HUDEP-2 (cell line): ENCODE results near the gene RAPGEF2.
"Not testable (repeated sequence)": the region's sequence is repeated elsewhere in the genome, so short reads cannot be mapped to it uniquely, and the experiment has no call there.

Source experiments
- DNase-seq, 76 experiments: peaks; one replicate each; lab custom pipeline; 2025; ENCODE audit not compliant: unreplicated experiment in 76 of 76; lab: John Stamatoyannopoulos, UW

RAPGEF2 gene

DNA sequence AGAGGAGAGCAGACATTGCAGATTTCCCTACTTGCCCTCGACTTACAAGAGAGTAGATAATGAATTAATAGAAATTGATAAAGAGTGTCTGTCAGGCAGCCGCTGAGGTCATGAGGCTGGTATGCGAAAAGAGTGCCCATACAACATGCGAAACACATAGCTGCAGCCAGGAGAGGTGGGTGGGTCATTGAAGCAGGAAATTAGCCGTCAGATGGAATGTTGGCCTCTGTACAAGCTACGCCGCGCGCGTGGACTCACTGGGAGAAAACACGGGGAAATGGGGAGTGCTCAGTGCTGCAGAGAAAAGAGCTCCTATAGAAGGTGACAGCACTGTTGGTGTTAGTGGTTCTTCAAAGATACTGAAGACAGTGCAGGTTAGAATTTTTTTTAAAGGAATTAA lies 125.1 kb downstream of the RAPGEF2 start:
- no peak for DNase-seq

DNA sequence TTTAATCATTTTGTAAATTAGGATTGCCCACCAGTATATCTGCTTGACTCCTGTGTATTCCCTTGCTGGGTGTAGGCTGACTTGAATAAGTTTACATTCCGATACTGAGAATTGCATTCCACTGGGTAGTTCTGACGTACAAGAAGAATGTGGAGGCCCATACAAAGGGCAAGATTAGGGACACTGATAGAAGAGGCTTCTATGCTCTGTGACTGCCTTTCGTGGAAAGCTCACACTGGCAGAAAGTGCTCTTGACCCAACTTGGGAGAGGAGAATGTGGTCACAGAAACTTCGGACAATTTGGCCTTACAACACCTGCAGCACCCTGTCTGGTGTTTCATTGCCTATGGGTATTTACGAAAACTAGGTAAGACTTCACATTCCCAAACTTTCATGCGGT lies 126.3 kb downstream of the RAPGEF2 start:
- DNase-seq = no peak

DNA sequence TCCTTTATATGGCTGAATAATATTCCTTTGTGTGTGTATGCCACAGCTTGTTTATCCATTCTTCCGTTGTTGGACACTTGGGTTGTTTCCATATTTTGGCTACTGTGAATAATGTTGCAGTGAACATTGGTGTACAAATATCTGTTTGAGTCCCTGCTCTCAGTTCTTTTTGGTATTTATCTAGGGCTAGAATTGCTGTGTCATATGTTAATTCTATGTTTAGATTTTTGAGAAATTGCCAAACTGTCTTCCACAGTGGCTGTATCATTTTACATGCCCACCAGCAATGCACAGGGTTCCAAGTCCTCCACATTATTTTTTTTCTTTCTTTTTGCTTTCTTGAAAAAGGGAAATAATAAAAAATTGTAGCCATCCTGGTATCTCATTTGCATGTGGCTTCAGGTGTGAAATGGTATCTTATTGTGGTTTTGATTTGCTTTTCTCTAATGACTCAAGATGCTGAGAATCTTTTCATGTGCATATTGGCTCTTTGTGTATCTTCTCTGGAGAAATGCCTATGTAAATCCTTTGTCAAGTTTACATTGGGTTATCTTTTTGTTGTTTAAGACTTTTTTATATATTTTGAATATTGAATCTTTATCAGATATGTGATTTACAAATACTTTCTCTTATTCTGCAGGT lies 129.7 kb downstream of the RAPGEF2 start:
- no peak for DNase-seq

DNA sequence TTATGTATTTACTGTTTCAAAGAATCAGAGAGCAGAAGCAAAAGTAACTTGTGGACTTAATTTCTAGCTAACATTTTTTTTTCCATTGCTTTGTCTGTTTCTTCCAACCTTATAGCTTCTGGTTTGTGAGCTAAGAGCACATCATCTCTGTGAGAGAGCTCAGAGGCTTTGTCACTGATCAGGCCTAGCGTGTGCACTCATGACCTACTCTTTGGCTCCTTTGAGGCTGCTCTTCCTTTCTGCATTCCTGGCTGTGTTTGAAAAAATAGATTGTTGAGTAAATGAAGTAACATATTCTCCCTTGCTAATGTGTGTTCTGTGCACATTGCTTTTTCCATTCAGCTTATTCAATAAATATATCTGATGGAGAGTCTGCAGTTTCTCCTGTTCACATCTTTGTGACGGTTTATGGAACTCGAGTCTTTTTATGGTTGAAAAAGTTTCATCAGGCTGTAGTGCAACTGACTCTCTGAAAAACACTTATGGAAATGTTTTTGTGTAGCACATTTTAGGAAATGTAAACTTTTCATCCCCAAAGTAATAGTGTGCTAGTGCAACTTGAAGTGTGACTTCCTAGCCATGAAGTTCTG lies 133.0 kb downstream of the RAPGEF2 start:
- no peak for DNase-seq

- no peak for DNase-seq
These were observed 135.1 kb downstream of the RAPGEF2 start for GRCh38 chr4:159237975-159238374.

DNA sequence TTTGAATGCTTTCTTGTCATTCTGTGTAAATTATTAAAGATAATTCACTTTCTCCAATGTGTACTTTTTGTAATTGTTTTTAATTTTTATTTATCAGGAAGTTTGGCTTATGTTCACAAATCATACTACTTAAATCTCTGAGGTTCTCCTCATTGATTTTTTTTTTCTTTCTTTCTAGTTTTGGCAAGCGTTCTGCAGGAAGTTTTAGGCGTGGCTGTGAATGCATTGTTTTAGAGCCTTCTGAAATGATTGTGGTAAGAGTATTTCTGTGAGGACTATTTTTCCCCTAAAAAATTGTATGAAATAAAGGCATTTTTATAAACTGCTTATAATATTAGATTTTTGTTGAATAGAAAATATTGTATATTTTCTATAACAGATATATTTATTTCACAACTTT lies 135.8 kb downstream of the RAPGEF2 start:
- no peak for DNase-seq

- DNase-seq = no peak
These were observed 136.8 kb downstream of the RAPGEF2 start for GRCh38 chr4:159239629-159240028.

GRCh38 chr4:159240046-159240445 lies 137.2 kb downstream of the RAPGEF2 start:
- DNase-seq = no peak

DNA sequence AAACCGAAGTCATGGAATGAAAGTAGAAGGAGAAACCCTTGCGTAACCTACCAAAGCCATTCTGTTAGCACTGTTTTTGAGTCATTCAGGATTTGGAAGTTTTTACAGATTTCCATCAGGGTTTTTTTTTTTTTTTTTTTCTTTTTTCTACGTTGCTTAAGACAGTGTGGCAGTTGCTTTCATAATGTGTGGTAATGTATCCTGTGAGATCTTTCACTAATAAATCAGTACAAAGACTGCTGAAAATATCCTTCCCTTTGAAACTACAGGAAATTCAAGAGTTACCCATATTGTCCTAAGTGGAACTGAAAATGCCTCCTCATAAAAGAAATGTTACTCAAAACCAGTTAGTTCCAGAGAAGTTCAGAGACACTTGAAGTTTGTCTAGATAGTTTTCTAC lies 137.8 kb downstream of the RAPGEF2 start:
- no peak for DNase-seq

DNA sequence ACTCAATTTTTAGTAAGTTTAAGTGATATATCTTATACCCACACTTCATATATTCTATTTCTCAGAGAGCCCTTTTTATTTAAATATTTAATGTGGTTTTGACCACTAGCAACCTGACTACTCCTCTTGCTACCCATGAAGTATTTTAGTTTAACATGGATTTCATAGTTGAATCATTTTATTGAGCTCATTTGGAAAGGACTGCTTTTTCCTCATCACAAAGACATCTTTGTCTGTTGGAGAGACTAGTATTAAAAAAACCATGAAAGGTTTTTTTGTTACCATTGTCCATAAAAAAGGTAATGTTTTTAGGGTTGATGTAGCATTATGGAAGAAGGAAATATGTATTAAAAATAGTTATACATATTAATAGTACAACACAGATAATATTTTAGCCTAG lies 139.5 kb downstream of the RAPGEF2 start:
- DNase-seq = no peak

DNA sequence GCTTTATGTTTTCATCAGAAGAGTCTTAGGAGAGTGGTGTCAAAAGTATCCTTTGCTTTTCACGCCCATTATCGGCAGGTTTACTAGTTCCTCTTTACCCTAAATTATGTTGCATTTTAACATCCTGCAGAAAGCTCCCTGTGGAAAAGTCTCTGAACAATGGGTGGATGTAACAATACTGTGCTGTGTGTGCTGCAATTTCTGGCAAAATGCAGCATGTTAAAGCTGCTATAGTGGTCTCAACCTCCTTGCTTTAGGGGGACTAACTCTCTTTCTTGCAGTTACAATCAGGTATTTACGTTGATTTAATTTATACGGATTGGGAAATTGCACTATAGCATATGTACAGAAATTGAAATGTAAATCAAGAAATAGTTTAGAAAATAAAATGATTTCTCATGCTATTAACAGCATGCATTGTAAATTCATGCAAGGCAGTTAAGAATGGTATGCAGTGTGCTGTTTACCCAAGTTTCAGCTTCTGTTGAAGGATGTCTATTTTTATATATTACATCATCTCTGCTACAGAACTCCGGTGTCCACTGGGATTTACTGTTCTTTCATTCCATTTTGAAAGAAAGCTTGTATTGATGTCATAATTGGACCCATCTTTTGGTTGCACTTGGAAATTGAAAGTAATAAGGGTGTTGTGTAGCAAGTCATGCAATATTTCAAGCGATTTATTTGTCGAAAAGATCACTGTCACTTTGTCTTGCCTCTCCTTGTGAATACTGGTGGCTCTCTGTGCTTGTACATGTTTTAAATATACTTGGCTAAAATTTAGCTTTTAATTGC lies 145.7 kb downstream of the RAPGEF2 start:
- no peak for DNase-seq

GRCh38 chr4:159250751-159251325 lies 148.0 kb downstream of the RAPGEF2 start:
- no peak for DNase-seq

GRCh38 chr4:159251580-159251979 lies 148.7 kb downstream of the RAPGEF2 start:
- DNase-seq = not testable (repeated sequence)

DNA sequence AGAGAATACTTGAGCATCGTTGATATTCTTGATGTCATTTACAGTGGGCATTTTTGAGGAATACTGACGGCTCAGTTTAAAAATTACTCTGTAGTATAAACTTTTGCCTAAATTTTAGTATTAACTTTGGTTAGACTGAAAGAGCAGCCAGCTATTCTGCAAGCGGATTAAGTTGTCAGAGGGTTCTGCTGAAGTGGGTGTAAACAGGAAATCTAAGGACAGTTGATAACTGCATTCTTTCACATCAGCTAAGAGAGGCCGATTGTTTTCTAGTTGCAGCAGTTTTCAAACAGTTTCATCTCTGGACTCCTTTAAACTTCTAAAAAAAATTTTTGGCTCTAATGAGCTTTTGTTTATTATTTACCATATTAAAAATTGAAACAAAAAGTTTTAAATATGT lies 149.6 kb downstream of the RAPGEF2 start:
- DNase-seq = no peak

- DNase-seq = no peak
These were observed 153.2 kb downstream of the RAPGEF2 start for GRCh38 chr4:159256037-159256436.

GRCh38 chr4:159258889-159259560 lies 156.1 kb downstream of the RAPGEF2 start:
- no peak for DNase-seq

DNA sequence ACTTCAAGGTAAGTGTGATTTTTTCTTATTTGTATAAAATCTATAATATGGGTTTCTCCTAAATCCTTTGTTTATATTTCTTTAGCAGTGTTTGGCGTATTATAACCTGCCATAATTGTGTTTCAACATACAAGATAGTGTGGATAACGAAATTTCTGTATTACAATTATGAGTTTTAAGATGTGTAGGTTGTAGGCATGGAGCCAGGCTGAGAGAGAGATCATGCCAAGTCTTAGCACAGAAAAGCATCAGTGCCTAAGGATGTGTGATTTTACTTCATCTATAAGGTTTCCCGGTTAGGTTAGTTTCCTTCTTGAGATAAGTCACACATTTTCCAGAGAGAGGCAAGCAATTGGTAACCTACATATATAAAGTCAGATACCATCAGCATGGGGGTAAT lies 161.2 kb downstream of the RAPGEF2 start:
- no peak for DNase-seq

- no peak for DNase-seq
These were observed 164.3 kb downstream of the RAPGEF2 start for GRCh38 chr4:159266981-159267868.

DNA sequence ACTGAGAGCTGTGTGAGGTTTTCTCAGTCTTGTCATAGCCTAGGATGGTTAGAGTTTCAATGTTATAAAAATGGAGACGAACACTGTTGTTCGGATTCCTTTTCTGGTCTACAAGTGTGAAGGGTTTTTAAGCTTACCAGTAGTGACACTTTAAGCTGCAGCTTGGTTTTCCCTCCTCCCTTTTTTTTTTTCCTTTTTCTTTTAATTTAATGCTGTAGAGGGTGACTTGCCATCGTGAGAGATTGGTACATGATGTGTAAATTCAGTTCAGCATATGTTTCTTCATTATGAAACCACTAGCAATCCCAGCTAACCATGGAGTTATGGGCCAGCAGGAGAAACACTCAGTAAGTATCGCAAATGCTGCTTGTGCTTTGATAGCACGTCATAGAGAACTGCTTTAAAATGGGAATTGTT lies 165.0 kb downstream of the RAPGEF2 start:
- DNase-seq = no peak

DNA sequence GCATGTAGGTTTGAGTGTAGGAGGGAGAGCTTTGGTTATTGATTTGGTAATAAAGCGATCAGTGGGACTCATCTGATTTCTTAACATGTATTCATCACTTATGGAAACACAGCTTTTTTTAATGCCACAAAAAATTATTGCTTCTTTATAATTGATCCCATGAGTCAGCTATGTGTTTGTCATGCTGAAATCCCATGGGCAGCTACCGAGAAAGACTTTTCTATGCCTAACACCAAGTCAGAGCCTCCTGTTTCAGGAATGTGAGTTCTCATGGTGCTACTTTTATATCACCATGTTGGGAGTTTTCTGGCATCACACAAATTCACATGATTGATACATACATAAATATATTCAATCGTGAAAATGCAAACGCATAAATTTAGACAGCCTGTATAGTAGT lies 165.7 kb downstream of the RAPGEF2 start:
- DNase-seq = no peak
